ENCODE results near the gene COL8A1. TPM values are rescaled to one million over a fixed set of nuclear protein-coding genes. Genes with fewer than 3 reads are reported as not detected.

COL8A1 gene
- total and polyA plus RNA-seq, 10 of the 15 experiments (the other 5 are each of a cell fraction or from before 2014, with no cell fraction given) = 0.04 to 0.73 (median 0.10) TPM; not detected in 5

GRCh38 chr3:99700631-99701268 is 62.4 kb downstream of the COL8A1 start (continued):
- TF ChIP-seq STAT1 (conservative IDR thresholded peaks at IDR 0.05) (no peak), ZNF592 (IDR thresholded peaks at IDR 0.05) (no peak)

- SMC1A ChIA-PET (ENCODE audit: uncharacterized antibody, unreplicated experiment) = interaction anchor here (0.7 kb wide), 1 partner anchor 1205 kb away, joined by 3 read pairs; no protein-coding TSS in a partner anchor
- FAIRE-seq (peak; percentile 57), ATAC-seq (no peak), DNase-seq (ENCODE audit: low read depth, low spot score) (no peak)
- H2AFZ ChIP-seq (ENCODE audit: control insufficient read depth, low read depth, low read length) = no peak overlapping the region
- RAD21 ChIA-PET (ENCODE audit: unreplicated experiment) = no interaction called here
- H3K27me3 ChIP-seq (replicated peaks in 1 of 2; ENCODE audit: control insufficient read depth in 2 of 2, insufficient read depth in 2 of 2, low read length in 1 of 2) = no peaks in the 10 kb centered on the region
- in situ Hi-C loops (cut with MboI) (no loop called here), intact Hi-C loops (cut with micrococcal nuclease; ENCODE audit: unreplicated experiment) (no loop called here)
- no peak overlapping the region for H3K9ac ChIP-seq (ENCODE audit: control insufficient read depth, insufficient read depth, low read length)
- H3K4me3 ChIP-seq = no peak overlapping the region
- no peak overlapping the region for H3K4me2 ChIP-seq (ENCODE audit: control insufficient read depth, insufficient read depth)
- CTCF ChIA-PET = interaction anchor here (0.5 to 0.6 kb wide), 2 partner anchors 539 to 949 kb away, joined by 3 read pairs; no protein-coding TSS in a partner anchor
- no peaks in the 10 kb centered on the region for H3K4me1 ChIP-seq (ENCODE audit: control insufficient read depth, insufficient read depth, low read length)
- BruUV-seq (replicated peaks) = no TSS peak
- no peaks in the 10 kb centered on the region for H3K79me2 ChIP-seq (ENCODE audit: control insufficient read depth, insufficient read depth, low read length)
- no peaks in the 10 kb centered on the region for H3K9me3 ChIP-seq (replicated peaks; ENCODE audit: control insufficient read depth, insufficient read depth, low read length)
- no peaks in the 10 kb centered on the region for H3K36me3 ChIP-seq (ENCODE audit: control insufficient read depth in 2 of 2, insufficient read depth in 2 of 2, low read length in 1 of 2)
- no peak overlapping the region for H3K27ac ChIP-seq (ENCODE audit: control insufficient read depth, insufficient read depth)
- 23% methylated on average over 7 of the region's 7 CpGs for WGBS (ENCODE audit: insufficient coverage, insufficient replicate concordance, low lambda C conversion rate, missing lambda C conversion rate)
- POLR2A ChIA-PET = interaction anchor here (1.2 kb wide), 1 partner anchor 11 kb away, joined by 3 read pairs; no protein-coding TSS in a partner anchor
- no peaks in the 10 kb centered on the region for H4K20me1 ChIP-seq (ENCODE audit: control insufficient read depth, insufficient read depth)
- TF ChIP-seq RBBP5 (conservative IDR thresholded peaks at IDR 0.05) = no peak
- TF ChIP-seq NBN (IDR thresholded peaks at IDR 0.05) = no peak
- TF ChIP-seq FOXM1 (IDR thresholded peaks at IDR 0.05; ENCODE audit: low read depth, low read length) = no peak
- TF ChIP-seq POU2F2 (IDR thresholded peaks at IDR 0.05; ENCODE audit: borderline replicate concordance, low read depth, low read length) = no peak
- no peak for TF ChIP-seq EED (IDR thresholded peaks at IDR 0.05; ENCODE audit: low read depth)
- TF ChIP-seq SREBF1 (IDR thresholded peaks at IDR 0.05; ENCODE audit: low read length) = no peak
- no peak for TF ChIP-seq CUX1 (IDR thresholded peaks at IDR 0.05; ENCODE audit: insufficient replicate concordance, low read depth, low read length)
- TF ChIP-seq PAX5 (IDR thresholded peaks at IDR 0.05; ENCODE audit: borderline replicate concordance, low read depth, low read length) = no peak
- TF ChIP-seq HDGF (IDR thresholded peaks at IDR 0.05) = no peak
- no peak for TF ChIP-seq BCL11A (IDR thresholded peaks at IDR 0.05; ENCODE audit: low read depth, low read length)
Observed at GRCh38 chr3:99702953-99703943, 64.9 kb downstream of the COL8A1 start.

Measured in GM12878 (cell line).